Measurements from ENCODE around the gene GATB.

GATB gene

DNA sequence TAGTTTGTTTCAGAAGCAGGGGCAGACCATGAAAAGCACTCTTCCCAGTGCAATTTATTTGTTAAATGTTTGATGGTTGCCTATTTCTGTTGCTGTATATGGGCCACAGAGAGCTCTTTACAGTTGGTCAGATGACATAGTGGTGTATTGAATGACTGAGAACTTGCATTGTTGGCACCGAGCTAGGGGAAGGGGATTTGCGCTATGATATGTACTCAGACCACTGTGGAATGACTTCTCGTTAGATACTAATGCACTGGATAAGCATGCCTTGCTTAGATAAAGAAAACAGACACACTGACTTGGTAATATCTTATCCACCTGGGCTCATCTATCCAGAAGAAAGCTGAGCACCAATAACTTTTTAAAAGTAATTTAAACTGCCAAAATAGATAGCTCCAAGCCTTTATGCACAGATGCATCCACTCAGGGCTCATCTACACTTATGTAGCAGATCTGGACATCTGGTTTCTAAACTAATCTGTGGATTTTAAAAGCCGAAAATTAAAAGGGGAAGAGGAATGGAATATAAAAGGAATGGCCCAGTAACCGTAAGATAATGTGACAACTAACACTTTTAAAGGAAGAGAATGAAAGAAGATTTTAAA, 132.7 kb downstream of the GATB start:
- H3K9ac ChIP-seq = no peak overlapping the region

DNA sequence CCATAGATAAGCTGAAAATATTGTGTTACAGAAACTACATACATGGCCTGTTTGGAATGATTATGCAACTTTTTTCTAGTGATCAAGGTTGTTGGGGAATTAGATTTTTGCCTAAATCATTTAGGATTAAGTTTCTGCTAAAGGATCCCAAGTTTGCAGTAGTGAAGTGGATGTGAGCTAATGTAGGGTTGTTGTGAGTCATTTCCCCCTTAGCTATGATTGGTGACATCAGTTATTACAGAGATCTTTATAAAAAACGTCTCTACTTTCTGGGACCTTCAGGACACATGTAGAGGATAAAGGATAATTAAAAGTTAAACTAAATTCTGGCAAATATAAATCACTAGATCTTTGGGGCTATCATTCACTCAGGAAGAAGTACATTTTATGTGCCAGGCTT, 133.3 kb downstream of the GATB start:
- Histone ChIP-seq H3K27me3 (ENCODE audit: insufficient read depth, low read depth) (no peaks in the 10 kb centered on the region), H3K9ac (no peak overlapping the region), H4K20me1 (ENCODE audit: insufficient read depth) (no peaks in the 10 kb centered on the region), H3K4me2 (no peak overlapping the region), H3K4me1 (ENCODE audit: low read depth, poor library complexity, severe bottlenecking) (no peaks in the 10 kb centered on the region), H3K36me3 (ENCODE audit: insufficient read depth) (no peaks in the 10 kb centered on the region), H3K79me2 (ENCODE audit: insufficient read depth, low read depth) (no peaks in the 10 kb centered on the region), H3K4me3 (IDR thresholded peaks at IDR 0.05; ENCODE audit: insufficient read depth, low read depth, low read length) (no peak overlapping the region), H2AFZ (ENCODE audit: low read depth) (no peak overlapping the region), H3K27ac (no peak overlapping the region)
- TF ChIP-seq, protein P1, sequence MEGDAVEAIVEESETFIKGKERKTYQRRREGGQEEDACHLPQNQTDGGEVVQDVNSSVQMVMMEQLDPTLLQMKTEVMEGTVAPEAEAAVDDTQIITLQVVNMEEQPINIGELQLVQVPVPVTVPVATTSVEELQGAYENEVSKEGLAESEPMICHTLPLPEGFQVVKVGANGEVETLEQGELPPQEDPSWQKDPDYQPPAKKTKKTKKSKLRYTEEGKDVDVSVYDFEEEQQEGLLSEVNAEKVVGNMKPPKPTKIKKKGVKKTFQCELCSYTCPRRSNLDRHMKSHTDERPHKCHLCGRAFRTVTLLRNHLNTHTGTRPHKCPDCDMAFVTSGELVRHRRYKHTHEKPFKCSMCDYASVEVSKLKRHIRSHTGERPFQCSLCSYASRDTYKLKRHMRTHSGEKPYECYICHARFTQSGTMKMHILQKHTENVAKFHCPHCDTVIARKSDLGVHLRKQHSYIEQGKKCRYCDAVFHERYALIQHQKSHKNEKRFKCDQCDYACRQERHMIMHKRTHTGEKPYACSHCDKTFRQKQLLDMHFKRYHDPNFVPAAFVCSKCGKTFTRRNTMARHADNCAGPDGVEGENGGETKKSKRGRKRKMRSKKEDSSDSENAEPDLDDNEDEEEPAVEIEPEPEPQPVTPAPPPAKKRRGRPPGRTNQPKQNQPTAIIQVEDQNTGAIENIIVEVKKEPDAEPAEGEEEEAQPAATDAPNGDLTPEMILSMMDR (conservative IDR thresholded peaks at IDR 0.05; ENCODE audit: low read depth, low read length) = no peak

More for the DNA sequence above, 132.7 kb downstream of the GATB start:
- H3K27me3 ChIP-seq (ENCODE audit: insufficient read depth, low read depth) = no peaks in the 10 kb centered on the region
- no peaks in the 10 kb centered on the region for H3K79me2 ChIP-seq (ENCODE audit: insufficient read depth, low read depth)
- no peak overlapping the region for H2AFZ ChIP-seq (ENCODE audit: low read depth)
- H3K4me2 ChIP-seq = no peak overlapping the region
- no peak overlapping the region for H3K4me3 ChIP-seq (IDR thresholded peaks at IDR 0.05; ENCODE audit: insufficient read depth, low read depth, low read length)
- no peaks in the 10 kb centered on the region for H3K36me3 ChIP-seq (ENCODE audit: insufficient read depth)
- no peak overlapping the region for H3K27ac ChIP-seq
- TF ChIP-seq, protein P1 (conservative IDR thresholded peaks at IDR 0.05; ENCODE audit: low read depth, low read length) = no peak
- no peaks in the 10 kb centered on the region for H4K20me1 ChIP-seq (ENCODE audit: insufficient read depth)
- H3K4me1 ChIP-seq (ENCODE audit: low read depth, poor library complexity, severe bottlenecking) = no peaks in the 10 kb centered on the region

DNA sequence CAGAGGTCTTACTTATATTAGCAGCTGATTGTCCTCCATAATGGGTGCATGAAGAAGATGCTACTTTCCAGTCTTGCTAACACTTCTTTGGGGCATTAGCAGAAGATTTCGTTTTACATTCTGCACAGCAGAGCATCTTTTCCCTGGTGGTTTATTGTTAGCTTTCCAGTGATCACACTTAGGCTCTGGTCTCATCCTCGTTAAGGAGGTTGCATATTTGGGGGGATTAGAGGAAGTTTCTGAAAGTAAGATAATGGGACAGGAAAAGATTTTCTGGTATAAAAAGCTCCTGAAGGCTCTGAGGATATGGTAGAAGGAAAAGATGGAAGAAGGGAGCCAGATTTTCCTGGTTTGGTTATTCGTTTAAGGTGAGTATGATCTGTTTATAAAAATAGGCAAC, 134.1 kb downstream of the GATB start:
- Histone ChIP-seq H3K9ac (no peak overlapping the region), H3K4me2 (no peak overlapping the region), H3K27ac (no peak overlapping the region), H3K79me2 (ENCODE audit: insufficient read depth, low read depth) (no peaks in the 10 kb centered on the region), H3K4me3 (IDR thresholded peaks at IDR 0.05; ENCODE audit: insufficient read depth, low read depth, low read length) (no peak overlapping the region), H3K4me1 (ENCODE audit: low read depth, poor library complexity, severe bottlenecking) (no peaks in the 10 kb centered on the region), H2AFZ (ENCODE audit: low read depth) (no peak overlapping the region), H4K20me1 (ENCODE audit: insufficient read depth) (no peaks in the 10 kb centered on the region), H3K36me3 (ENCODE audit: insufficient read depth) (no peaks in the 10 kb centered on the region), H3K27me3 (ENCODE audit: insufficient read depth, low read depth) (no peaks in the 10 kb centered on the region)
- TF ChIP-seq, protein P1 (conservative IDR thresholded peaks at IDR 0.05; ENCODE audit: low read depth, low read length) = no peak

DNA sequence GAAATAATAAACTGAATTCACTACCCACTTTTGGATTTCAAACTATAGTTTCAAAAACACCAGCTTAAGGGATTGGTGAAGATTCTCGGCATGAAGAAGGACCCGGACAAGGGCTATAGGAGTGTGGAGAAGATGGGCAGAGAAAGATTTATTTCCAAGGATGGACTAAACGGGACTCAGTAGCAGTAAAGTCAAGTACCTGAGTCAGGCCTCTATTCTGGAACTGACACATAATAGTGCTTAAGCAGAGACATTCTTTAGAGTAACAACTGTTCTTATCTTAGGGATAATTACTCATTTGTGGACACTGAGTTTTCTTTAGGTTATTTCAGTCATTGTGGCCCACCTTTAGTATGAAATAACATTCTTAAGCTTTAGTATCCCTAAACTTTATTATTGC, 134.6 kb downstream of the GATB start:
- TF ChIP-seq, protein P1 (conservative IDR thresholded peaks at IDR 0.05; ENCODE audit: low read depth, low read length) = no peak
- H3K4me3 ChIP-seq (IDR thresholded peaks at IDR 0.05; ENCODE audit: insufficient read depth, low read depth, low read length) = no peak overlapping the region
- H3K79me2 ChIP-seq (ENCODE audit: insufficient read depth, low read depth) = no peaks in the 10 kb centered on the region
- no peaks in the 10 kb centered on the region for H3K4me1 ChIP-seq (ENCODE audit: low read depth, poor library complexity, severe bottlenecking)
- no peaks in the 10 kb centered on the region for H4K20me1 ChIP-seq (ENCODE audit: insufficient read depth)
- H3K27ac ChIP-seq = no peak overlapping the region
- no peak overlapping the region for H3K9ac ChIP-seq
- H2AFZ ChIP-seq (ENCODE audit: low read depth) = no peak overlapping the region
- H3K36me3 ChIP-seq (ENCODE audit: insufficient read depth) = no peaks in the 10 kb centered on the region
- no peak overlapping the region for H3K4me2 ChIP-seq
- no peaks in the 10 kb centered on the region for H3K27me3 ChIP-seq (ENCODE audit: insufficient read depth, low read depth)

Data from KMS-11 (cell line).